Hematopoietic multipotent progenitor cell (in vitro differentiated cells): ENCODE results near the gene HSD11B2. TPM values are rescaled to one million over a fixed set of nuclear protein-coding genes. Genes with fewer than 3 reads are reported as not detected.

Experiments
- DNase-seq, 3 donors: peaks; one replicate each; pipeline ENCODE4 v3.0.0-alpha.2; 2011 to 2015; ENCODE audit warnings: low read depth in 2 of 3, low spot score in 2 of 3
- total RNA-seq: library from RNA; depleted of rRNA; stranded (reverse); fragments of >200 nt; gene quantifications from one replicate; pipeline ENCODE4 v1.2.3, GENCODE V29; 2012

The HSD11B2 gene
- total RNA-seq, 1 donor = 0.27 TPM

- DNase-seq = no peak
Measured at GRCh38 chr16:67431775-67432505, 1.0 kb downstream of the HSD11B2 start.

- DNase-seq = no peak
Measured at GRCh38 chr16:67432506-67432890, 1.6 kb downstream of the HSD11B2 start.

DNA sequence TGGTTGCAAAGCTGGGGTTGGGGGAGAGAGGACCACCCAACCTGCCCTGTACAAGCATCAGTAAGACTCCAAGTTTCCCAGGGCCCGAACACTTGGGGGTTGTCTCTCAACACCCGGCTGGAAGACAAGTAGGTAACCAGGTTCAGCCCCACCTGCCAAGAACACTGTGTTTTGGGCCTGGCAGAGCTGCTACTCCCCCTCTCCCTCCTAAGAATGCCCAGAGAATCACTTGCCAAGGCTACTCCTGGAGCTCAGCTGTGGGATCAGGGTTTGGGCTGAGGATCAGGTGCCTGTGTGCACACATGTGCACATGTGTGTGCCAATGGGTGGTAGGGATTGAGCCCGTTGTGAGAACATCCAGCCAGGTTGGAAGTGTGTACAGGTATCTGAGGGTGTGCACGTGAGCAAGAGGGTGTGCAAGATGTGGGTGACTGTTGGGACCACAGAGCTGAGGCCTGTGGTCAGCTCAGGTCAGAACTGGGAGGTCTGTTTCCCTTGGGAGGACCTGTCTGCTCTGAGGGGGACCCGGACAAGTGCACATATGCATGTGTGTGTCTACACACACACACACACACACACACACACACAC is 2.3 kb downstream of the HSD11B2 start:
- no peak for DNase-seq

GRCh38 chr16:67435758-67436164 is 4.8 kb downstream of the HSD11B2 start:
- DNase-seq = no peak

GRCh38 chr16:67436640-67437193 is 5.8 kb downstream of the HSD11B2 start:
- DNase-seq = no peak

GRCh38 chr16:67437513-67437912 is 6.6 kb downstream of the HSD11B2 start:
- DNase-seq = no peak

GRCh38 chr16:67438098-67438791 is 7.3 kb downstream of the HSD11B2 start:
- DNase-seq = no peak

- no peak for DNase-seq
Measured at GRCh38 chr16:67438824-67439393, 8.0 kb downstream of the HSD11B2 start.

DNA sequence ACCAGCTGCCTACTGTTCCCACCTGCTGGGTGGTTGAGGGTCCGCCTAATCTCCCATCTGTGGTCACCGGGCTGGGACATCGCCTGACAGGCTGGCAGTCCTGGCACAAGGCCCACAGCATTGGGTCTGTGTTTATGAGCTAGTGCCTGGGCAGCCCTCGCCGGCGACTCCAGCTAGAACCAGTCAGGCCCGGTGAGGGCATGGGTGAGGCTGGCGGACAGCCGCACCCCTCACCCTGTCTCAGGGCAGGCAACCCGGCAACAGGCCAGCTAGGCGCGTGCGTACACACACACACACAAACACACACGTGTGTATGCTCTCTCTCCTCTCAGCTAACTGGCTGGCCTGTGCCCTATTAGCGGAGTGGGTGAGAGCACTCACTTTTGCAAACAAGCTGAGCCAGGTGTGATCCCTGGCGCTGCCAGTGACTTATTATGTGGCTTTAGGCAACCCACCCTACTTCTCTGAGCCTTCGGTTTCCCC is 10.4 kb downstream of the HSD11B2 start:
- DNase-seq = peak in 2 of 3 donors; percentile 48 to 61

DNA sequence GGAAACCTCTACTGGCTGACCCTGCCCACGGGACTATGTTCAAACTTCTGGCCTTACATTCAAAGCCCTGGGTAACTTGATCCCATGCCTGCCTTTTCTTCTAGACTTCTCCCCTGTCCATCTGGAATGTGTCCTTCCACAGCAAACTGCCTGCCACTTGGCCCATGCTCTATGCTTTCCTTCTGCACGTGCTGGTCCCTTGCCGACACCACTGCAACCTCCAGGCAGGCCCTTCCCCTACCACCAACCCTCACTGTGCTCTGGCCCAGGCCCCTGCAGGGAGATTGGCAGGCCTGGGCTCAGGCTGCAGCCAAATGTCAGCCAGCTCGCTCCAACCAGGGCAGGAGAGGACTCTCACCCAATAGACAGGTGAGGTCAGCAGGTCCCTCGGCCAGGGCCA is 11.0 kb downstream of the HSD11B2 start:
- no peak for DNase-seq

DNA sequence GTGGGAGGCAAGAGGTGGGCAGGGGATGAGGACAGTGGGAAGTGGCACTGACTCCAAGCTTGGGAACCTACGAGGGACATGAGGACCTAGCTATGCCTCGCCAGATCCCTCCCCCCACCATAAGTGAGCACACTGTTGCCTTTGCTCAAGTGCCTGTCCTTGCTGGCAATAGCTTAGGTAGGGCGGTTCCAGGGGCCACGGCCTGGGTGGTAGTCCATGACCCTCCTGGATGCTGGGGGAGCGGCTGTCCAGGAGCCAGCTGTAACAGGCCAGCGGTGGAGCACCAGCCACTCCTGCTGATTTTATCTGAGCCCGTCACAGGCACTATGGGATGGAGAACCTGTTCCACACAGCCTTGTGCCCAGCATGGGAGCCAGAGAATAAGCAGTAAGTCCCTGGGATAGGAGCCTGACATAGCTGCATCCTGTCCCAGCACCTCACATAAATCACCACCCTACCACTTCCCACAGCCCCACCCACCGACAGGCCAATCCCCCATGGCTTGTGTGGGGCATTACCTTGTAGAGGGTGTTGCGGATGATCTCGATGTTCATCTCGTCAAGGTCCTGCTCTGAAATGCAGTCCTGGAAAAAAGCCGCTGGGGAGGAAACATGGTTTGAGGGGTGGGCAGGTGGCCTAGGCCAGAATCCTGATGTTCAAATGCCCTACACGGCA is 11.8 kb downstream of the HSD11B2 start:
- no peak for DNase-seq

GRCh38 chr16:67443265-67443664 is 12.3 kb downstream of the HSD11B2 start:
- no peak for DNase-seq

GRCh38 chr16:67444259-67445125 is 13.6 kb downstream of the HSD11B2 start:
- DNase-seq = no peak

GRCh38 chr16:67445126-67445426 is 14.2 kb downstream of the HSD11B2 start:
- DNase-seq = no peak

GRCh38 chr16:67445441-67445912 is 14.6 kb downstream of the HSD11B2 start:
- no peak for DNase-seq

DNA sequence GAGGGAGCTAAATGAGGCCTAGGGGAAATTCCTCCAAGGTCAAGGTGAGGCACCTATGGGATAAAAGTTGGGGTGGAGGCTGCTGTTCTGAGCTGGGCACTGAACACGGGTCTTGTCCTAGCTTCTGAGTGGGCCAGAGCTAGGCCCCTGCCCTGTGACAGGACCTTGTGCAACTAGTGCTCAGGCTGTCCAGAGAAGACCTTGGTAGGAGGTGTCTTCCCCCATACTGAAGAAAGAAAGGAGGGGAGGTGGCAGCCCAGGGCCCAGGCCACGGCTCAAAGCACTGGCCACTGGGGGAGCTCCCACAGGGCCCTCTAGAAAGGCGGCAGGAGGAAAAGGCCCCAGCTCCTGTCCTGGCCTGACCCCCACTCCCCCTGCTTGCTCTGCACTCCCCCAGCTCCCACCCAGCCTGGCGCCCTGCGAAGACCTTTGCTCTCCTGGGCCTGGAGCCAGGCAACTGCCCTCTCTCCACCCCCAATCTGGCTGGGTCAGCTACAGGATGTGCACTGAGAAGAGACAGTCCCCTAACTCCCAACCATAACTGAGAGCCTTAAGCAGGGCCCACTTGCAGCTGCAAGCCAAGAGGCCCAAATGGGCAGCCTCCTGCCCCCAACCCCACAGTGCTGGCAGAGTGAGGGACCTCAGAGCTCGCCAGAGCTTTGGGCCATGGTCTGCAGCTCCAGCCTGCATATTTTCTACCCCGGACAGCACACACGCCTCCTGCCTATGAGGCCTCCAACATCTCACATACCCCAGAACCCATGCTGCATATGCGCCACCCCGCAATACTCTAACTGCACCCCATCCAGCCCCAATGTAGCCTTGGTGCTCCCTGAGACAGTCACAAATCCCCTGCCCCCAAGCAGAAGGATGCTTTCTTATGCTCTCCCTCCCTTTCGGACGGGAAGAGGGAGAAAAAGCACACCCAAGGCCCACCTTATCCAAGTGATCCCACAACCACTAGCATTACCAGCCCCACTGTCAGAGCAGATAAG is 15.3 kb downstream of the HSD11B2 start:
- no peak for DNase-seq

DNA sequence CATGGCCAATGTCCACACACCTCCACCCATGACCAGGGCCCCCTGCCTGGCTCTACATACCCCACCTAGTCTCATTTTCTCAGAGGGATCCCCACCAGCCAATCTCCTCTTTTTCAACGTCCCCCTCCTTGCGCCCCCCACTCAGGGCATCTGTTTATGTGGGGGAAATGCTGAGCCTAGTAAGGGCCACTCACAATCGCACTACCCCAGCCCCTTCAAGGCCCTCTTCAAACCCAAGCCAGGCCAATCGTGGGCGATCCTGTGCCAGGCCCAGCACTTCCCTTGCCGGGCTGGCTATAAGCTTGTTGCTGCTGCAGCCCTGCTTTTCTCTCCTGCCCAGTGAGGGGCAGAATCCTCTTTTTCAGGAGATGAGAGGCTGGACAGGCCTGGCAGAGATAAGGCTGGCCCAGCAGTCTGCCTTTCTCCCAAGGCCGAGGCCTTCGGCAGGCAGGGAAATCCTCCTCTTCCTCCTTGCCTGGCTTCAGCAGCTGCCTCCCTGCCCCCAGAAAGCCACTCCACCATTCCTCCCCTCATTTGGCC is 16.1 kb downstream of the HSD11B2 start:
- no peak for DNase-seq

GRCh38 chr16:67447508-67448076 is 16.7 kb downstream of the HSD11B2 start:
- DNase-seq = peak in 1 of 3 donors; percentile 26
